Measurements from ENCODE around the gene R3HDM2.
"Not testable (repeated sequence)": the region's sequence is repeated elsewhere in the genome, so short reads cannot be mapped to it uniquely, and the experiment has no call there.

Gene R3HDM2

GRCh38 chr12:57325395-57325794 is 105.4 kb downstream of the R3HDM2 start:
- TF ChIP-seq, protein P1, sequence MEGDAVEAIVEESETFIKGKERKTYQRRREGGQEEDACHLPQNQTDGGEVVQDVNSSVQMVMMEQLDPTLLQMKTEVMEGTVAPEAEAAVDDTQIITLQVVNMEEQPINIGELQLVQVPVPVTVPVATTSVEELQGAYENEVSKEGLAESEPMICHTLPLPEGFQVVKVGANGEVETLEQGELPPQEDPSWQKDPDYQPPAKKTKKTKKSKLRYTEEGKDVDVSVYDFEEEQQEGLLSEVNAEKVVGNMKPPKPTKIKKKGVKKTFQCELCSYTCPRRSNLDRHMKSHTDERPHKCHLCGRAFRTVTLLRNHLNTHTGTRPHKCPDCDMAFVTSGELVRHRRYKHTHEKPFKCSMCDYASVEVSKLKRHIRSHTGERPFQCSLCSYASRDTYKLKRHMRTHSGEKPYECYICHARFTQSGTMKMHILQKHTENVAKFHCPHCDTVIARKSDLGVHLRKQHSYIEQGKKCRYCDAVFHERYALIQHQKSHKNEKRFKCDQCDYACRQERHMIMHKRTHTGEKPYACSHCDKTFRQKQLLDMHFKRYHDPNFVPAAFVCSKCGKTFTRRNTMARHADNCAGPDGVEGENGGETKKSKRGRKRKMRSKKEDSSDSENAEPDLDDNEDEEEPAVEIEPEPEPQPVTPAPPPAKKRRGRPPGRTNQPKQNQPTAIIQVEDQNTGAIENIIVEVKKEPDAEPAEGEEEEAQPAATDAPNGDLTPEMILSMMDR (IDR thresholded peaks at IDR 0.05; ENCODE audit: borderline replicate concordance, insufficient read depth, low read depth, low read length) = no peak

GRCh38 chr12:57323416-57323815 is 107.4 kb downstream of the R3HDM2 start:
- TF ChIP-seq, protein P1 (IDR thresholded peaks at IDR 0.05; ENCODE audit: borderline replicate concordance, insufficient read depth, low read depth, low read length) = no peak
- no peak overlapping the region for H3K4me3 ChIP-seq (ENCODE audit: low read depth, low read length)

More at GRCh38 chr12:57325395-57325794, 105.4 kb downstream of the R3HDM2 start:
- H3K4me3 ChIP-seq (ENCODE audit: low read depth, low read length) = no peak overlapping the region

DNA sequence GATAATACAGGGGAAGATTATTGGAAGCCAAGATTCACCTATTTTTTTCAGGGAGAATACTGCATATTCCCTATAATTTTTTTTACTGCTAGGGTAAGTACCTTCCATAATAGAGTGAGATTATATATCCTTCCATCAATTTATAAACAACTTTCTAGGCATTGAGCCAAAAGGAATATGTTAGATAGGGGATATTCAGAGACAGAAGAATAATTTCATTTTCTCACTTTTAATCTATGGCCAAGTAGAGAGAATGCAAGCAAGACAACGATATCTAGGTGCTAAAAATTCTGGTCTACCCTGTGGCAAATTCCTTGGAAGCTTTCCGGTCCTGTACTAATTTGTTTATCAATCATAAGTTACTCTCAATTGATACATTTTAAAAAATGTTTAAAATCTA is 110.2 kb downstream of the R3HDM2 start:
- TF ChIP-seq, protein P1 (IDR thresholded peaks at IDR 0.05; ENCODE audit: borderline replicate concordance, insufficient read depth, low read depth, low read length) = no peak

DNA sequence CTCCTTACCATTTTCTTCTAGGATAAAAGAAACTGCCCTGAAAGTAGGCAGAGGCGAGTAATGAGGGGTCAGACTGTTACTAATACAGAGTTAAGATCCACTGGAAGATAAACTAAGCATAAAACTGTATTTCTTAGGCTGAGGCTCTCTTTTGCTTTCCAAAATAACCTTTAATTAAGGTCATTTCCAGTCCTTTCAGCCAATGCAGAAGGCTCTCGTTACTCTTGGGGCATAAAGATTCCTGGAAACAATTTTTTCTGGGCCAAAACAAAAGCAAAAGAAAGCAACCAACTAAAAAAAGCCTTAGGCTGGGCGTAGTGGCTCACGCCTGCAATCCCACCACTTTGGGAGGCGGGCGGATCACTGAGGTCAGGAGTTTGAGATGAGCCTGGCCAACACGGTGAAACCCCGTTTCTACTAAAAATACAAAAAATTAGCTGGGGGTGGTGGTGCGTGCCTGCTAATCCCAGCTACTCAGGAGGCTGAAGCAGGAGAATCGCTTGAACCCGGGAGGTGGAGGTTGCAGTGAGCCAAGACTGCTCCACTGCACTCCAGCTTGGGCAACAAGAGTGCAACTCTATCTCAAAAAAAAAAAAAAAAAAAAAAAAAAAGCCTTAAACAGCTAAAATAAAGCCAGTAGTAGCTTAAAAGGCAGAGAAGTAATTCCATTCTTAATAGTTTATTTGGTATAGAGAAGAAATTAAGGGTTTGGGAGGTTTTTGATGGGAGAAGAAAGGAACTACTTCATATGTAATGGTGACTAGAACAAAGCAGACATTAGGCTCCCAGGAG is 111.0 kb downstream of the R3HDM2 start:
- H3K4me3 ChIP-seq (ENCODE audit: low read depth, low read length) = no peak overlapping the region
- TF ChIP-seq, protein P1 (IDR thresholded peaks at IDR 0.05; ENCODE audit: borderline replicate concordance, insufficient read depth, low read depth, low read length) = no peak

More for the DNA sequence above, 110.2 kb downstream of the R3HDM2 start:
- H3K4me3 ChIP-seq (ENCODE audit: low read depth, low read length) = no peak overlapping the region

DNA sequence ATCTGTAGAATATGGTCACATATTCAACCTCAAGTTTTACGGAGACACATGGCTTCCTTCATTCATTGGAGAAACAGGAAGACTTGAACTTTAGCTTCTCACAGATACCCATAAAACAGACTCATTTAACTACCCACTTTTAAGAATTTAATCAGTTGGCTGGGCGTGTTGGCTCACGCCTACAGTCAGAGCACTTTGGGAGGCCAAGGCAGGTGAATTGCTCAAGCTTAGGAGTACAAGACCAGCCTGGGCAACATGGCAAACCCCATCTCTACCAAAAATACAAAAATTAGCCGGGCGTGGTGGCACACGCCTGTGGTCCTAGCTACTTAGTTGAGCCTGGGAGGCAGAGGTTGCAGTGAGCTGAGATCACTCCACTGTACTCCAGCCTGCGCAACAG is 115.2 kb downstream of the R3HDM2 start:
- H3K4me3 ChIP-seq (ENCODE audit: low read depth, low read length) = no peak overlapping the region
- TF ChIP-seq, protein P1 (IDR thresholded peaks at IDR 0.05; ENCODE audit: borderline replicate concordance, insufficient read depth, low read depth, low read length) = no peak

DNA sequence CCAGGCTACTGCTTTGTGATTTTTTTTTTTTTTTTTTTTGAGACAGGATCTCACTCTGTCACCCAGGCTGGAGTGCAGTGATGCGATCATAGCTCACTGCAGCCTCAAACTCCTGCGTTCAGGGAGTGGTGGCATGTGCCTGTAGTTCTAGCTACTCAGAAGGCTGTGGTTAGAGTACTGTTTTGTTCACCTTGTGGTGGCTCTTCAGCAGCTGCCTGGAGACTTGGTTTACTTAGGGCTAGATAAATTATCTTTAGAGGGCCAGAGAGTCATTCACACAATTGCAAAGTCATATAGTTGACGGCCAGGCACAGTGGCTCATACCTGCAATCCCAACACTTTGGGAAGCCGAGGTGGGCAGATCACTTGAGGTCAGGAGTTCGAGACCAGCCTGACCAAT is 118.6 kb downstream of the R3HDM2 start:
- not testable (repeated sequence) for H3K4me3 ChIP-seq (ENCODE audit: low read depth, low read length)

GRCh38 chr12:57309420-57309819 is 121.4 kb downstream of the R3HDM2 start:
- TF ChIP-seq, protein P1 (IDR thresholded peaks at IDR 0.05; ENCODE audit: borderline replicate concordance, insufficient read depth, low read depth, low read length) = no peak
- no peak overlapping the region for H3K4me3 ChIP-seq (ENCODE audit: low read depth, low read length)

Data from GM12875 (cell line).